ENCODE results near the gene ZFYVE28.
"Not testable (repeated sequence)": the region's sequence is repeated elsewhere in the genome, so short reads cannot be mapped to it uniquely, and the experiment has no call there.

Gene ZFYVE28

DNA sequence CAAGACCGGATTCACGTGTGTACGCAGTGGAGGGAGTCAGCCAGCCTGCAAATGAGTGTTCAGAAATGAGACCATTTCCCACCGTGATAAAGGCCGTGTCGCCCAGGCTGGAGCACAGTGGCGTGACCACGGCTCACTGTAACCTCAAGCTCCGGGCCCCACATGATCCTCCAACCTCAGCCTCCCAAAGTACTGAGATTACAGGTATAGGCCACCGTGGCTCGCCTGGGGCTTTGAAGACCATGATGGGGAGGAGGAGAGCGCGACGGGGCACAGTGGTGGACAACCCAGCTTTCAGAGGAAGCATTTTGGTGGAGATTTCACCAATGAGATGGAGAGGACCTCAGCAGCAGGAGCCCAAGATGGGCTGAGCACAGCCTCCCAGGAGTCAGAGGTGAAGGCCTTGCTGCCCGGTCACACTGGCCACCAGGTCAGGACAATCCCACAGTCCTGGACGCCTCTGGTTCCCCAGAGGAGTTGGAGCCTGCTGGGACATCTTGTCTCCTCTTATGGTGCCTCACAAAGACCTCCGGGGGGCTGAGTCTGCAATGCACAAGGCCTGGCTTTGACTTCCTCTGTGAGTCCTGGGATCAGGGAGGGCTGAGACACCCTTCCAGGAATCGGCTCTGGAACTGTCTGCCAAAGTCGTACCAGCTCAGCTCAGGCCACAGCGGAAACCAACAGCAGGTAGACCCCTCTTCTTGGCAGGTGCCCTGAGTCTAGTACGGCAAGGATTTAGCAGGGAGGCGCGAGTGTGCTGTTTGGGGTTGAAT lies 134.1 kb downstream of the ZFYVE28 start:
- no peak for DNase-seq

DNA sequence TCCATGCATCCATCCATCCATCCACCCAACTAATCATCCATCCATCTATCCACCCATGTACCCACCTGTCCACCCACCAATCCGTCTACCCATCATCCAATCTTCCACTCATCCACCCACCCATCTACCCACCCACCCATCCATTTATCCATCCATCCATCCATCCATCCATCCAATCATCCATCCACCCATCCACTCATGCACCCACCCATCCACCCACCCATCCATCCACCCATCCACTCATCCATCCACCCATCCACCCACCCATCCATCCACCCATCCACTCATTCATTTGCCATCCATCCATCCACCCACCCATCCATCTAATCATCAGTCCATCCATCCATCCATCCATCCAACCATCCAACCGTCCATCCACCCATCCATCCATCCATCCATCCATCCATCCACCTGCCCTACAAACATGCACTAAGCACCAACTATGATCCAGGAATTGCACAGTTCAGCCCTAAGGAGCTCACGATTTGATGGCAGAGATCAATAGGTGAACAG lies 135.2 kb downstream of the ZFYVE28 start:
- no peak for DNase-seq

- no peak for DNase-seq
These were observed 136.7 kb downstream of the ZFYVE28 start for GRCh38 chr4:2281575-2282343.

DNA sequence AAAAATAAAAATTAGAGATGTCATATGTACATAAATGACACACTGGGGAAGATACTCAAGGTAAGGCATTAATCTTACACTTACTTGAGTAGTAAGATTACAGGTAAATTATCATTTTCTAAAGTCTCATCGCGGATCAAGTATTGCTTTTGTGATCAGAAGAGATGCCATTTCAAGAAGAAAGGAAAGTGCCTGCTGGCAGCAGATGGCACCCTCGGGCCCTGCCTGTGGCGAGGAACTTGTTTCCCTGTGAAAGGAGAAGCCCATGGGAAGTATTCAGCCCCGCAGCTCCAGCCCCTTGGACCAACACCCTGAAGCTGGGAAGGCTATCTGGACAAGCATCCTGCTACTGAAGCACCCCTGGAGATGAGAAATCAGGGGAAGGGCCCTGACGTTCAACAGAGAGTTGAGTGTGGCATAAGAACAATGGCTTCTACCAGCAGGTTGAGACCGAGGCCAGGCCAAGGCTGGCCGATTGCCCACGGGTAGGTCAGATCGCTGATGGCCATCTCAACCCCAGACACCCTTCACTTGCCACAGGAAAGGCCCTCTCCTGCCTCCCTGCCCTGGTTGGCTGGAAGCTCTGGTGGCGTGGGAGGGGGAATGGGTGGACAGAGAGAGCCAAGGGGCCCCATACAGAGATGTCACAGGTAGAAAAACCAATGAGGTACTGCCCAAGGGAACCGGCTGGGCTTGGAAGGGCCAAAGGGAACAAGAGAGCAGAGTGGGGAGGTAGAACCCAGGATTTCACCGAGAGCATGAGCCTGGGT lies 137.7 kb downstream of the ZFYVE28 start:
- peak in 2 of 3 experiments; percentile 22 to 51 for DNase-seq

DNA sequence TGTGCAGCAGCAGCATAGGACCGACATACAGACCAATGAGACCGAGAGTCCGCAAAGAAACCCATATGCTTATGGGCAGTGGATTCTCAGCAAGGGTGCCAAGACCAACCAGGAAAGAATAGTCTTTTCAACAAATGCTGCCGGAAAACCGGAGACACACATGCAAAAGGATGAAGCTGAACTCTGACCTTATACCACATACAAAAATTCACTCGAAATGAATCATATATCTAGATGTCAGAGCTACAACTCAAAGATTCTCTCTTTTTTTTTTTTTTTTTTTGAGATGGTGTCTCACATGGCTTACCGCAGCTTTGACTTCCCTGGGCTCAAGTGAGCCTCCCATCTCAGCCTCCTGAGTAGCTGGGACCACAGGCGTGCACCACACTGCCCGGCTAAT lies 140.5 kb downstream of the ZFYVE28 start:
- DNase-seq, result no peak

GRCh38 chr4:2276581-2277325 lies 141.7 kb downstream of the ZFYVE28 start:
- DNase-seq, result no peak

DNA sequence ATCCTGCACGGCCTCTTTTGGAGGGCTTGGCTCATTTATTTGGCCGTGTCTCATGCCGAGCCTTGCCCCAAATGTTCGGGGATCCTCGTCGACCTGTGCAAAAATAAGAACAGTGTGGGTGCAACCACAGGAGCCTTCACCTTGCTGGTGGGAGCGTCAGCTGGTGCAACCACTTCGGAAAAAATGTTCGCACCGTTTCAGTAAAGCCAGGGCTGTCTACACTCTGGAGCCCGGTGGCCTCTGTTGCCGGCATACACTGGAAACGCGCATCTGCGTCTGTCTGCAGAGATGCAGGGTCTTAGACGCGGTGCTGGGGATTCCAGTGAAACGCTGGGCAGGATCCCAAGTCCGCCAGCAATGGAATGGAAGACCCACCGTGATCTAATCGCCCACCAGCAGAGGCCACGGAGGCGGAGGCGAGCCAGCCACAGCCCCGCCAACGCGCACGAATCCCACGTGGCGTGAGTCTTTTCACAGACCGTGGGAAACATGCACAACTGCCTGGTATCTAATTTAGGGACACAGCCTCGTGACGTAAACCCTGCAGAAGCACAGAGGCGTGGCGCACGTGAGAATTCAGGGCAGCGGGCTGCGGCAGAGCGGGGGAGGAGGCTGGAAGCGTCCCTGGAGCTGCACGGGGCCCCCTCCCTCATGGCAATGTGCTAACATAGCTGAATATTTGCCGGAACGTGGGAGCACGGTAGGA lies 142.7 kb downstream of the ZFYVE28 start:
- DNase-seq, result no peak

- DNase-seq, result not testable (repeated sequence)
These were observed 143.4 kb downstream of the ZFYVE28 start for GRCh38 chr4:2275044-2275397.

GRCh38 chr4:2274320-2275043 lies 144.0 kb downstream of the ZFYVE28 start:
- no peak for DNase-seq

DNA sequence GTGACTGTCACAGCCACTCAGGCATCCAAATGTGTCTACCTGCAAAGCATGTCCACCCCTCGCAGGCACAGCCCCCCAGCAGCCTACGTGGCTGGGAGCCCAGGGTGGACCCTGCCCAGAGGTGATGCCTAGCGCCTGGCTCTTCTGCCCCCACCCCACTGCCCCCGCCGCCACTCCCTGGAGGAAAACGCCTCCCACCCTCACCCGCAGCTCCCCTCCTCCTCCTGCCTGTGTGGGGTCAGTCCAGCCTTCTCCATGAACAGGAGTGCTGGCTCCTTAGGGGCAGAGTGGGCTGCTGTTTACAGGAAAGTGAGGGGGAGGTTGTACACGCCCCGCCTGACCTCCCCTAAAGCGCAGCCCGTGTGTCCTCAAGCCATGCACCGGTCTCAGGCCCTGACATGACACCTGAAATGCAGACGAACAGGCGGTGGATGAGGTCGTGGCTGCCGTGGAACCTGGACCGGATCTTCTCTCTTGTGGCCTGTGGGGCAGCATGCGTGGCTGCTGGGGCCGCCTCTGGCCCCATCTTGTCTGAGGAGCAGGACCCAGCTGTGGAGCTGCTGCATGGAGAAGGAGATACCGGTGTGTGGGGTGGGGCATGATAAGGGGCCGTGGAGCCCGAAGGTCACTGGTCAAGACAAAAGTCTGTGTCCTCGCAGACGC lies 144.7 kb downstream of the ZFYVE28 start:
- peak in 1 of 3 experiments; percentile 19 for DNase-seq

- DNase-seq, result no peak
These were observed 145.2 kb downstream of the ZFYVE28 start for GRCh38 chr4:2273221-2273620.

- no peak for DNase-seq
These were observed 145.7 kb downstream of the ZFYVE28 start for GRCh38 chr4:2272828-2273120.

GRCh38 chr4:2272026-2272827 lies 146.2 kb downstream of the ZFYVE28 start:
- DNase-seq, result no peak

GRCh38 chr4:2271279-2272025 lies 147.0 kb downstream of the ZFYVE28 start:
- DNase-seq, result no peak

DNA sequence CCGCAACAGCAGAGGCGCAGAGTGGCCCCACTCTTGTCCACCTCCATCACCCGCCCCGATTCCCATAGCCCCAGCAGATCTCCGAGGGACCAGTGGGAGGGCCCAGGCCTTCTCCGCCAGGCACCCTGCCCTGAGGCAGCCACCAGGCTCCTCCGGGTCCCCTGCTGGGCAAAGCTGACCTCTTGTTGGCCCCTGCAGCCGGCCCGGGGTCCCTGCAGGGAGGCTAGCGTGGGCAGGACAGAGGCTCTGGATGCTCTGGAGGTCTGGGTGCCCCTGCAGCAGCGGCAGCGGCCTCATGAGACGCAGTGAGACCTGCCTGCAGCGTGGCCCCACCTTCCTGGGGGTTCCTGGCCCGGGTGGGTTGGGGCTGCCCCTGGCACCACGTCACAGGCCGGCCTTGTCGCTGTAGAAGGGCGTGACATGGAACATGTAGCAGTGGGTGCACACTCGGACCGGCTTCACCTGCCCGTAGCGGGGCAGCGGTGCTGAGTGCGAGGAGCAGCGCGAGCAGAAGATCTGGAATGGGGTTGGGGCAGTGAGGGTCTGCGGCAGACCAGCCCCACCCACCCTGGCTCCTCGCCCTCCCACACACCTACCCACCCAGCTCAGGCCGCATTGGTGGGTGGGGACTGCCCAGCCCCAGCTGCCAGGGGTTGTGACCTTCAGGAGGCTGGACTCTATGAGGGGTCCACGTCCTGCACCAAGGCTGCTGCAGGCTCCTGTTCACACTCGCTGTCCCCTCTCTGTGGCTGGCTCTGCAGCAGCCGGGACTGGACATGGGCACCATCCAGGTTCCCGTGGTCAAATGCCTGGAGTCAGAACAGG lies 147.9 kb downstream of the ZFYVE28 start:
- DNase-seq, result no peak

DNA sequence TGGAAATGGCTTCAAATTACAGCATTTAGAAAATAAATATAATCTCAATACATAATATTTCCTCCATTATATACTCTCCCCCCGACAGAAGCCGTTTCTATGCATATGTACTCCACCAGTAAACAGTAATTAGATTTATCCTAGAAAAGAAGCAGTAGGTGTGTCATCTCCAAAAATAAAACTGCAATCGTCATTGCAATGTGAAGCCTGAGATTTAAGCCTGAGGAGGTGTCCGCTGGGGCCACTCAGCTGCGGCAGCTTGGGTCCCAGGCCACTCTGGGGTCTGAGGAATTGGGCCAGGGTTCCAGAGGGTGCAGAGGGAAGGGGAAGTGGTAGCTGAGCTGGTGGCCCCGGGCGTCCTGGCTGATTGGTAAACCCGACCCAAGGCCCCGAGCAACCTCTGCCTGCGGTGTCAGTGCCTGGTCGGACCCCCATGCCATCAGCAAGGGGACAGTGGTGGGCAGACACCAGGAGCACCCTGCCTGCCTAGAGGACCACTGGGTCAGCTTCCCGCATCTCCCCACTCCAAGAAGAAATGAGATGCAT lies 148.8 kb downstream of the ZFYVE28 start:
- no peak for DNase-seq

- DNase-seq, result no peak
These were observed 149.3 kb downstream of the ZFYVE28 start for GRCh38 chr4:2269206-2269531.
